Measurements from ENCODE around the gene PDE6B. TPM values are rescaled to one million over a fixed set of nuclear protein-coding genes. Genes with fewer than 3 reads are reported as not detected.

PDE6B gene
- total and polyA plus RNA-seq, 4 donors, result 2.7 to 24.6 (median 12.0) TPM

DNA sequence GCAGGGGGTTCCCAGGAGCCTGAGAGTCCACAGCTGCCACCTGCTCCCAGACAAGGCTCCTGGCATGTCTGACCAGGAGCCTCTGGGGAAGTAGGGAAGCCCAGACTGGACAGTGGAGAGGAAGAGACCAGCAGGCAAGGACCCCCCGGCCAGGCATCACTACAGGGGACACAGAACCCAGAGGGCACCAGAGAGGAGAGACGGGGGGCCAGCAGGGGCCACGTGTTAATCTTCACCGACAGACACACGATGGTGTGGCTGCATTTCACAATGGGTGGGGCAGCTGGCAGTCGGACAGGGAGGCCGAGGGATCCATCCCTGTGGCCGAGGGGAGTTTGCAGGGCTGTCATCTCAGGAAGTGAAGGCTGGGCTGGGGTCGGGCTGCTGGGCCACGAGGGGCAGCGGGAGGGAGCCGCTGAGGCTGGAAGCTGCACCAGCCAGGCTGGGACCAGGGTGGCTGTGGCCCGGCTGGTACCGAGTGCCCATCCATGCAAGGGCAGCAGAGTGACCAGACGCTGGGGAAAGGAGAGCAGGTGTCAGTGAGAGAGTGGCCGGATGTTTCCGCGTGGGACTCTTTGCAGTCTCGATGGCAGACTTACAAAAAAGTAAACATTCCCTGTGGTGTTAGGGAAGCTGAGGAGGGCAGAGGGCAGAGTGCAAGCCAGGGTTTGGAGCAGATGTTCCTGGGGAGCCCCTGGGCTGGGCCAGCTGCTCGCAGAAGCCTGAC, 4.7 kb downstream of the PDE6B start:
- no peak overlapping the region for H3K27ac ChIP-seq (ENCODE audit: low read depth in 1 of 2, low read length in 1 of 2)
- 54 to 65% methylated on average over 20 of the region's 20 CpGs for WGBS, 2 donors
- H3K36me3 ChIP-seq (ENCODE audit: control insufficient read depth in 4 of 4, insufficient read depth in 4 of 4, low read length in 4 of 4), result no peaks in the 10 kb centered on the region
- ATAC-seq (ENCODE audit: insufficient read depth, low FRiP score) (no peak), DNase-seq (no peak)
- H3K9ac ChIP-seq (ENCODE audit: insufficient read depth in 1 of 2, low read length in 2 of 2), result no peak overlapping the region
- H3K27me3 ChIP-seq (ENCODE audit: control insufficient read depth in 3 of 3, insufficient read depth in 3 of 3, low read length in 2 of 3), result peaks cover 0 to 3% (median 0%) of the 10 kb centered on the region in 3 donors
- H3K4me1 ChIP-seq (ENCODE audit: control insufficient read depth in 5 of 5, insufficient read depth in 5 of 5, low read length in 5 of 5), result no peaks in the 10 kb centered on the region
- no peak overlapping the region for H3K4me3 ChIP-seq
- TF ChIP-seq, protein P1, sequence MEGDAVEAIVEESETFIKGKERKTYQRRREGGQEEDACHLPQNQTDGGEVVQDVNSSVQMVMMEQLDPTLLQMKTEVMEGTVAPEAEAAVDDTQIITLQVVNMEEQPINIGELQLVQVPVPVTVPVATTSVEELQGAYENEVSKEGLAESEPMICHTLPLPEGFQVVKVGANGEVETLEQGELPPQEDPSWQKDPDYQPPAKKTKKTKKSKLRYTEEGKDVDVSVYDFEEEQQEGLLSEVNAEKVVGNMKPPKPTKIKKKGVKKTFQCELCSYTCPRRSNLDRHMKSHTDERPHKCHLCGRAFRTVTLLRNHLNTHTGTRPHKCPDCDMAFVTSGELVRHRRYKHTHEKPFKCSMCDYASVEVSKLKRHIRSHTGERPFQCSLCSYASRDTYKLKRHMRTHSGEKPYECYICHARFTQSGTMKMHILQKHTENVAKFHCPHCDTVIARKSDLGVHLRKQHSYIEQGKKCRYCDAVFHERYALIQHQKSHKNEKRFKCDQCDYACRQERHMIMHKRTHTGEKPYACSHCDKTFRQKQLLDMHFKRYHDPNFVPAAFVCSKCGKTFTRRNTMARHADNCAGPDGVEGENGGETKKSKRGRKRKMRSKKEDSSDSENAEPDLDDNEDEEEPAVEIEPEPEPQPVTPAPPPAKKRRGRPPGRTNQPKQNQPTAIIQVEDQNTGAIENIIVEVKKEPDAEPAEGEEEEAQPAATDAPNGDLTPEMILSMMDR (IDR thresholded peaks at IDR 0.05; ENCODE audit: control extremely low read depth, extremely low read depth), result no peak
- peaks cover 0 to 14% (median 3%) of the 10 kb centered on the region in 4 donors for H3K9me3 ChIP-seq (ENCODE audit: control insufficient read depth in 4 of 4, insufficient read depth in 3 of 4, low read length in 3 of 4)

DNA sequence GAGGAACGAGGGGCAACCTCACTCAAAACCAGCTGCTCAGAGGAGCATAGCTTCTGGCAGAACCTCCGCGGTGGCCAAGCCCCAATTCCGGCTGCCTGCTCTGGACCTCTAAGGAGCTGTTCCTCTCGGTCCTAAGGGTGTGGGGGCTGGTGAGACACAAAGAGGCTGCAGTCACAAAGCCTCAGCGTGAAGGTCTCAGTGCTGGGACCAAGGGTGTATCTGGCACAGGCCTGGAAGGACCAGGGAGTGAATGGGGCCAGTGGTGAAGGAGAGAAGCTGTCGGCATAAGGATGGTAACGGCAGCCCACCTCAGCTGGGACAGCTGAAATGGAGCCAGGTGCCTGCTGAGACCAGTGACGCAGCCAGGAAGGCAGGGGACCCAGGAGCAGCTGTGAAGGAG, 5.3 kb downstream of the PDE6B start:
- 72 to 80% methylated on average over 9 of the region's 9 CpGs for WGBS, 2 donors
- DNase-seq (no peak), ATAC-seq (ENCODE audit: insufficient read depth, low FRiP score) (no peak)
- Histone ChIP-seq H3K36me3 (ENCODE audit: control insufficient read depth in 4 of 4, insufficient read depth in 4 of 4, low read length in 4 of 4) (no peaks in the 10 kb centered on the region), H3K9ac (ENCODE audit: insufficient read depth in 1 of 2, low read length in 2 of 2) (no peak overlapping the region), H3K27ac (ENCODE audit: low read depth in 1 of 2, low read length in 1 of 2) (no peak overlapping the region), H3K4me3 (no peak overlapping the region), H3K9me3 (ENCODE audit: control insufficient read depth in 4 of 4, insufficient read depth in 3 of 4, low read length in 3 of 4) (peaks cover 0 to 16% (median 3%) of the 10 kb centered on the region in 4 donors), H3K4me1 (ENCODE audit: control insufficient read depth in 5 of 5, insufficient read depth in 5 of 5, low read length in 5 of 5) (no peaks in the 10 kb centered on the region), H3K27me3 (ENCODE audit: control insufficient read depth in 3 of 3, insufficient read depth in 3 of 3, low read length in 2 of 3) (peaks cover 0 to 3% (median 3%) of the 10 kb centered on the region in 3 donors)
- TF ChIP-seq, protein P1 (IDR thresholded peaks at IDR 0.05; ENCODE audit: control extremely low read depth, extremely low read depth), result no peak

DNA sequence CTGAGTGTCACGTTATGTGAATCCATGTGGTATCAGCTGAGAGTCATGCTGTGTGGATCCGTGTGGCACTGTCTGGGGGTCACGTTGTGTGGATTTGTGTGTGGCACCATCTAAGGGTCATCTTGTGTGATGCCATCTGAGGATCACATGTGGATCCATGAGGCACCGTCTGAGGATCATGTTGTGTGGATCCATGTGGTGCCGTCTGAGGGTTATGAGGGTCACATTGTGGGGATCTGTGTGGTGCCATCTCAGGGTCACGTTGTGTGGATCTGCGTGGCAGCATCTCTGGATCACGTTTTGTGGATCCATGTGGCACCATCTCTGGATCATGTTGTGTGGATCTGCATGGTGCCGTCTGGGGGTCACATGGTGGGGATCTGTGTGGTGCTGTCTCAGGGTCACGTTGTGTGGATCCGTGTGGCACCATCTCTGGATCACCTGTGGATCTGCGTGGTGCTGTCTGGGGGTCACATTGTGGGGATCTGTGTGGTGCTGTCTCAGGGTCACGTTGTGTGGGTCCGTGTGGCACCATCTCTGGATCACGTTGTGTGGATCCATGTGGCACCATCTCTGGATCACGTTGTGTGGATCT, 6.9 kb downstream of the PDE6B start:
- no peak for ATAC-seq (ENCODE audit: insufficient read depth, low FRiP score)
- WGBS, 2 donors, result 91 to 95% methylated on average over 16 of the region's 16 CpGs
- Histone ChIP-seq H3K9me3 (ENCODE audit: control insufficient read depth in 4 of 4, insufficient read depth in 3 of 4, low read length in 3 of 4) (peaks cover 0 to 16% (median 3%) of the 10 kb centered on the region in 4 donors), H3K27ac (ENCODE audit: low read depth in 1 of 2, low read length in 1 of 2) (no peak overlapping the region), H3K4me1 (ENCODE audit: control insufficient read depth in 5 of 5, insufficient read depth in 5 of 5, low read length in 5 of 5) (no peaks in the 10 kb centered on the region), H3K27me3 (ENCODE audit: control insufficient read depth in 3 of 3, insufficient read depth in 3 of 3, low read length in 2 of 3) (peaks cover 0 to 5% (median 3%) of the 10 kb centered on the region in 3 donors), H3K4me3 (no peak overlapping the region), H3K9ac (ENCODE audit: insufficient read depth in 1 of 2, low read length in 2 of 2) (no peak overlapping the region), H3K36me3 (ENCODE audit: control insufficient read depth in 4 of 4, insufficient read depth in 4 of 4, low read length in 4 of 4) (no peaks in the 10 kb centered on the region)
- no peak for DNase-seq
- TF ChIP-seq, protein P1 (IDR thresholded peaks at IDR 0.05; ENCODE audit: control extremely low read depth, extremely low read depth), result no peak
